ENCODE measurements around the gene RCL1.

GRCh38 chr9:4827224-4827623 lies 34.5 kb downstream of the RCL1 start:
- TF ChIP-seq, protein P1, sequence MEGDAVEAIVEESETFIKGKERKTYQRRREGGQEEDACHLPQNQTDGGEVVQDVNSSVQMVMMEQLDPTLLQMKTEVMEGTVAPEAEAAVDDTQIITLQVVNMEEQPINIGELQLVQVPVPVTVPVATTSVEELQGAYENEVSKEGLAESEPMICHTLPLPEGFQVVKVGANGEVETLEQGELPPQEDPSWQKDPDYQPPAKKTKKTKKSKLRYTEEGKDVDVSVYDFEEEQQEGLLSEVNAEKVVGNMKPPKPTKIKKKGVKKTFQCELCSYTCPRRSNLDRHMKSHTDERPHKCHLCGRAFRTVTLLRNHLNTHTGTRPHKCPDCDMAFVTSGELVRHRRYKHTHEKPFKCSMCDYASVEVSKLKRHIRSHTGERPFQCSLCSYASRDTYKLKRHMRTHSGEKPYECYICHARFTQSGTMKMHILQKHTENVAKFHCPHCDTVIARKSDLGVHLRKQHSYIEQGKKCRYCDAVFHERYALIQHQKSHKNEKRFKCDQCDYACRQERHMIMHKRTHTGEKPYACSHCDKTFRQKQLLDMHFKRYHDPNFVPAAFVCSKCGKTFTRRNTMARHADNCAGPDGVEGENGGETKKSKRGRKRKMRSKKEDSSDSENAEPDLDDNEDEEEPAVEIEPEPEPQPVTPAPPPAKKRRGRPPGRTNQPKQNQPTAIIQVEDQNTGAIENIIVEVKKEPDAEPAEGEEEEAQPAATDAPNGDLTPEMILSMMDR (IDR thresholded peaks at IDR 0.05; ENCODE audit: low read length), result no peak
- TF ChIP-seq EZH2 (IDR thresholded peaks at IDR 0.05; ENCODE audit: borderline replicate concordance, low read length), result no peak
